Activated gamma-delta T cell treated with anti-CD3 and anti-CD28 coated beads, Interleukin-2, amount 50 U/mL, for 16 hours (primary cell): ENCODE measurements around the gene SNX20.

ENCODE experiments used
- DNase-seq: peaks from one replicate; pipeline ENCODE4 v3.0.0-alpha.2; 2020; ENCODE audit warnings: low read depth

Gene SNX20

DNA sequence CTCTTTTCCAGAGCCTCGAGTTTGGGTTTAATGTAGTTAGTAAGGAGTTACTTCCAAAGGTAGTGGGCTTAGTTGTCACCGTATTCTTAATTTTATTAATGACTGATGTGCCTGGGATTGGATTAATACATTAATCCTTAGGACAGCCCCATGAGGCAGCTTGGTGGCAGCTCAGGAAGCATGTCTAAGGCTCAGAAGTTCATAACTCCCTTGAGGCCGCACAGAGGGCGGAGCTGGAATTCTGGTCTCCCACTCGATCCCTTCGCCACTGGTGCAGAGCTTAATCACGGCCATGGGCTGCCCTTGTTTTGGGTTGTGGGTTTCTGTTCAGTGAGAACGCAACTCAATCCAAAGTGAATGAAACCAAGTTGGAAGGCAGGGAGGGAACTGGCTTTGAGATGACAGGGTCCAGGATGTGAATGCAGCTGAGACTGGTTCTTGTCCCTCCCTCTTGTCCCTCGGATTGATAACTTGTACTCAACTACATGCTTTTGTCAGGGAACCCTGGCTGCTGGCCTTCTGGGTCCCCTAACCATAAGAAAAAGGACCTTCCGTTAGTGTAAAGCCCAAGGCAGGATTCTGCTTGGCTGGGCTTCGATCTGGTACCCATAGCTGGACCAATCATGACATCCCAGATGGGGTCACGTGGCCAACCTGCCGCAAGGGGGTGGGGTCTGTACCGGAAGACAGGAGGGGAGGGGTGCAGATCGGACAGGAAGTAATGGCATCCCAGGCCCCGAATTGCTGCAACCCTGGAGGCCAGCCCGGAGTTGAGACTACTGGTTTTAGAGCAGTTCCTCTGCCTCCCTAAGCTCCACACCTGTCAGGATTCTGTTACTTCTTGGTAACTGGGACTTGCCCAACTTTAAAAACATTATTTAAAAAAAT, 45.4 kb downstream of the SNX20 start:
- no peak for DNase-seq

DNA sequence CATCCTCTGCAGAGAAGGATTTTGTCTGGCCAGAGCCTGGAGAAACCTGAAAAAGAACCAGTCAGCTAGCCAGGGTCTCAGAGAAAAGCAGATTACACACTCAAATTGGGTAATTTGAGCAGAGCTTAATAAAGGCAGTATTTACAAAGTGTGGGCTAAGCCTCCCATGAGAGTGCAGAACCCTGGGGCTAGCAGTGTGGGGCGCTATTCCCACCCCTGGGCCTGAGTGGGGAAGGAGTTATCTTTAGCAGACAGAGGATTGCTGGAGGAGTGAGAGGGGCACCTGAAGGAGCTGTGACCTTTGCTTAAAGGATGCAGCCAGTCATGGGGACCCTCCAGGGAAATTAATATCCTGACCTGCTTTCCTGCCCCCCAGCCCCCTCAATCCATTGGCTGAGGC, 46.2 kb downstream of the SNX20 start:
- no peak for DNase-seq

DNA sequence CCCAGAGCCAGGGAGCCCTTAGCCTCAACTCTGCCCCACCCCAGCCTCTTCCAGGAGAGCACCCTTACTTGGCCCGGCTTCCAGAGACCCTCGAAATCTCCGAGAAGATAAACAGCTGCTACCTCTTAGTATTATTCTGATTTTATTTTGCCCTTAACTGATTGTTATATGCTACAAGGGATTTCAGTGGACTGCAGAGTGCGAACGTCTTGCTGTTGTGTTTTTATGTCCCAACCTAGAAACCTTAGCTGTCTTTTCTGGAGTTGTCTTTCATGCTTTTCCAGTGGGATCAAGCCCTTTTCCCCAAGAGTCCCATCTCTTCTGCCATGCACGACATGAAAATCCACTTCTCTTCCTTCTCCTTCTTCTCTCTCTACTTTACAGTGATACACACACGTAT, 47.0 kb downstream of the SNX20 start:
- no peak for DNase-seq

DNA sequence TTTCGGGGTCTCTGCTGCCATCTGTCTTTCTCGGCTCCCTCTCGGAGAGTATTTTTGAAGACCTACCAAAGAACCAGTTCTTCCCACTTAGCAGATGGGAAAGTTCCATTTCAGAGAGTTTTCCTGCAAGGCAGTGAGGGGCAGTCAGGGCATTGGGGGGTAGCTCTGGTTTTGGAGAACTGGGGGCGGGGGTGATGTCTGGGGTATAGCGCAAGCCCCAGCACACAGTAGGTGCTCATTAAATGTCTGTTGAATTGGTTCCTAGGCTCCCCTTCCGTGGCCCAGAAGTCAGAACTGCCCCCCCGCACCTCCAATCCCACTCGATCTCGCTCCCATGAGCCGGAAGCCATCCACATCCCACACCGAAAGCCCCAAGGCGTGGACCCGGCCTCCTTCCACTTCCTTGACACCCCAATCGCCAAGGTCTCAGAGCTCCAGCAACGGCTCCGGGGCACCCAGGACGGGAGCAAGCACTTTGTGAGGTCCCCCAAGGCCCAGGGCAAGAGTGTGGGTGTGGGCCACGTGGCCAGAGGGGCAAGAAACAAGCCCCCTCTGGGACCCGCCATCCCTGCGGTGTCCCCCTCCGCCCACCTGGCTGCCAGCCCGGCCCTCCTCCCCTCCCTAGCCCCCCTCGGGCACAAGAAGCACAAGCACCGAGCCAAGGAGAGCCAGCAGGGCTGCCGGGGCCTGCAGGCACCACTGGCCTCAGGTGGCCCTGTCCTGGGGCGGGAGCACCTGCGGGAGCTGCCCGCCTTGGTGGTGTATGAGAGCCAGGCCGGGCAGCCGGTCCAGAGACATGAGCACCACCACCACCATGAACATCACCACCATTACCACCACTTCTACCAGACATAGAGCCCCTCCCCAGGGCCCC, 47.9 kb downstream of the SNX20 start:
- DNase-seq = no peak

DNA sequence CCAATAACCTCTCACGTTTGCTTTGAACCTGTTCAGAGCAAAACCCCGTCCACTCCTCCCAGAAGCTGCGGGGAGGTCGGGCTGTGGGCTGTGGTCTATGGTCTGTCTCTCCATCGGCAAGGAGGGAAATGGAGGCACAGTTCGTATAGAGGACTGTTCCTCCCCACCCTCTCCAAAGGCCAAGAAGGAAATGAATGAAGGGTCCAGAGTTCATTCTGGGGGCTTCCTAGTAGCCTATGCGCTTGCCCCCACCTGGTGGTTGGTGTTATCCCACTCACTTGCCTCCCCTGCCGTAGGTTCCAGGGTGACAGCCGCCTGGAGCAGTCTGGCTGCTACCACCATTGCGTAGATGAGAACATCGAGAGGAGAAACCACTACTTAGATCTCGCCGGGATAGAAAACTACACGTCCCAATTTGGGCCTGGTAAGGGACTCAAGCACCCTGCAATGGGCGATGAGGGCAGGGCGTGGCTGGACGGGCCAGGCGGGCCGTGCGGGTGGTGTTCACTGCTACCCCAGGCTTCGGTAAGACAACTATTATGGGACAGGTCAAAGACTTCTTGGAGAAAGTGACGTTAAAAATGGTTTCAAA, 49.0 kb downstream of the SNX20 start:
- no peak for DNase-seq

DNA sequence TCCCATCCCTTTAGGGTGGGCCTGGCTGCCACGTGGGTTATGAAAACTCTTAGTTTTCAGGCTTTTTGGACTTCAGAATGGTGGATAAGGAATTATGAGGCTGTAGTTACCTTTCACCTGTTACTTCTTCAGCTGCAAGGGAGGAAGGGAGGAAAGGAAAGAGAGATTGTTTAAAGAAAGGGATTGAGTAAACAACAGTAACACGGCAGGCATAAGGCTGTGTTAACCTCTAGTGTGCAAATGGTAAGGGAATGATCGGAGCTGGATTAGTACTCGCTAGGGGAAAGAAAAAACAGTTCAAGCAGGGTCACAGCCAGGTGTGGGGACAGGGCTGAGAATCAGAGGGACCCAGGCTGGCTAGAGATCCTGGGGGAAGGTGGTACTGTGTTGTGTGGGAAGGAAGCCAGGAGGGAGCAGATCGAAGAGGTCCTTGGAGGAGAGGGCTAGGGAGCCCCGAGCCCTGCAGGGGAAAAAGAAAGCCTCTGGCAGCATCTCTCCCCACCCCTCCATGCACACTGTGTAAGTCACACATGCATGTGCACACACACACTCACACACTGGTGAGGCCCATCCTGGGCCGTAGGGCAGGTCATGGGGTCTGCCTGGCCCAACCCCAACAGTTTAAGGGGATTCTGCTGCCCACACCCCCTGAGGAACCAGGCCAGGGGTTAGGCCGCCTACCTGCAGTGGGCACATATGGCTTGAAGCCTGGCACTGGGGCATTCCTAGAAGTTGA, 49.7 kb downstream of the SNX20 start:
- DNase-seq = no peak

DNA sequence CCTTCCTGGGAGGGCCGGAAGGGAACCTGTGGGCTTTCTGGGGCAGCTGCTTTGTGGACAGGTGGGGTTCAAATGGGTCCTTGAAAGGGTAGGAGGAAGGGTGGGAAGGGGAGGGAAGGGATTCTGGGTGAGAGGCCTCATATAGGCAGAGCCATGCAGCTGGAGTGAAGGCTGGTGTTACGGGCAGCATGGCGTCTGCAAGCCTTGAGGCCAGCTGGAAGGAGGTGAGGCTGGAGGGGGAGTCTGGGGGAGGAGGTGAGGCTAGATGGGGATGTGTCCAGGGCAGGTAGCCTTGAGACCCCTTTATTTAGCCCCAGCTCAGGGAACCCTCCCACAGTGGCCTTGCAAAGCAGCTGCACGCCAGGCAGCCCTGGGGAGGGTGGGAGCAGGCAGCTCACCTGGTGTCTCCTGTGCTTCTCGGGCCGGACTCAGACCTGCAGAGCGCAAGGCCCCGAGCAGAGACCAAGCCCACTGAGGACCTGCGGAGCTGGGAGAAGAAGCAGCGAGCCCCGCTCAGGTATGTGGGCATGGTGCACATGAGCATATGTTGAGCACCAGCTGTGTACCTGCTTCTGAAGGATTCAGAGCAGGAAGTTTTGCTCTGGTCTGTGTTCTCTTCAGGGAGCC, 50.6 kb downstream of the SNX20 start:
- no peak for DNase-seq

DNA sequence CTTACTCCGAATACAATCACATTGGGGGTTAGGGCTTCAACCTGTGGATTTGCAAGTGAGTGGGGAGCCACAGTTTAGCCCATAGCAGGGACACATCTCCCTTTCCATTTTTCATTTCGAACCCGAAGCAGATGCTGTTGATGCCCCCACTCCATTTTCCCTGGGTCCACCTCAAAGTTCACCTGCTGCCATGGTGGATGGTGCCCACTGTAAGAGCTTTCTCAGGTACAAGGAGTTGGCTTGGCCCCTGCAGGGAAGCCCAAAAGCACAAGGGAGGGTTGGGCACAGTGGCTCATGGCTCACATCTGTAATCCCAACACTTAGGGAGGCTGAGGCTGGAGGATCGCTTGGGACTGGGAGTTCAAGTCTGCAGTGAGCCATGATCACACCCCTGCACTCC, 51.8 kb downstream of the SNX20 start:
- DNase-seq = no peak

DNA sequence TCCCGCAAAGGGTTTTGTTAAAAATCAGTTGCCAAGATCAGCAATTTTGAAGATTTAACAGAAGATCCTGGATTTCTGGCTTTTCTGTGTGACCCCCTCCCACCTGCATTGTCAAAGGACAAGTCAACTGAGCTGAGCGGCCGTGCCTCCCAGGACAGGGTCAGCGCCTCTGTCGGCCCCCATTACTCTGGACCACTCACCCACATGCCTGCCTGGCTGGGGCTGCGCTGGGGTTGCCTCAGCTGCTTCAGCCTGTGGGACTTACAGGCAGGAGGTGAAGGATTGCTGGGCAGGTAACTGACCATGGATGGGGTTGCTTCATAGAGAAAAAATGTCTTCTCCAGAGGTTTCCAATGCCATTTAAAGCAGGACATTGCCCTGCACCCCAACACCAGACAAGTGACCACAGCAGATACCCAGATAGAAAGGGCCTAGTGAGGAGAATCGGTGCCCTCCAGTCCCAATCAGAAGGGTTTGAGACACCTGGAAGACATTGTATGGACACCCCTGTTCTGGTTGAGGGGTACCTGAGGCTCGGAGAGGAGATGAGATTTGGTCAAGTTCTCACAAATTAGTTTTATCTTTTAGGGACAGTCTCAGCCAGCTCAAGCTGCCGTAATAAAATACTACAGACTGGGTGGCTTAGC, 52.8 kb downstream of the SNX20 start:
- DNase-seq = no peak

DNA sequence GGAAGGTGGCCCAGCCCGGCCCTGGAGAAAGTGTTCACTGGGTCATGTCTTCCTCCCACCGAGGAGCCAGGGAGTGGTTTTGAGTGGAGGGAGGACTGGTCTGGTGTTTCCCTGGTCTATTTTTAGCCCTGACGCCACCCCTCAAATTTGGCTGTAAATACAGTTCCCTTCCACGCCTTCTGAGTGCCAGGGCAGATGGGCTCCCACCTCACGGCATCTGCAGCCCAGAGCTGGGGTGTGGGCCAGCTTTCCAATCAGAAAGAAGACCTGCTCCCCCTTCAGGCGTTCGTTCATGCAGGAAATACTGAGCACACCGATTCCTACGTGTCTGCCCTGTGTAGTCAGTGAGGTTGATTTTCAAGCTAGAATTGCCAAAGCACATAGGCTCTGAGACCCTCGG, 53.7 kb downstream of the SNX20 start:
- no peak for DNase-seq

DNA sequence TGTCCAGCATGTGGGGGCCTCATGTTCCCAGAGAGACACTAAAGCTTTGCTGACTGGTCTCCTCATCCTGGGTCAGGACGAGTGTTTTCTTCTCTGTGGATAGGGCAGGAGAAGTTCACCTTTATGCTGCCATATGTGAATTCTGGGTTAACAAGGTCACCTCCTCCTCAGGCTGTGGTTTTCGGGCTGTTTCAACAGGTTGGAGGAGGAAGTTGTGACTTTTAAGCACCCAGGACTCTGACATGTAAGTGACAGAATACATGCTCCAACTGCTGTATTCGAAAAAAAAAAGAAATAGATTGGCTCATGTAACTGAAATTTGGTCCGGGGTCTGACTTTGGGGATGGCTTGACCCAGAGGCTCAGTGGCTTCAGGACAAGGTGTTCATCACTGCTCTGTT, 54.2 kb downstream of the SNX20 start:
- no peak for DNase-seq

DNA sequence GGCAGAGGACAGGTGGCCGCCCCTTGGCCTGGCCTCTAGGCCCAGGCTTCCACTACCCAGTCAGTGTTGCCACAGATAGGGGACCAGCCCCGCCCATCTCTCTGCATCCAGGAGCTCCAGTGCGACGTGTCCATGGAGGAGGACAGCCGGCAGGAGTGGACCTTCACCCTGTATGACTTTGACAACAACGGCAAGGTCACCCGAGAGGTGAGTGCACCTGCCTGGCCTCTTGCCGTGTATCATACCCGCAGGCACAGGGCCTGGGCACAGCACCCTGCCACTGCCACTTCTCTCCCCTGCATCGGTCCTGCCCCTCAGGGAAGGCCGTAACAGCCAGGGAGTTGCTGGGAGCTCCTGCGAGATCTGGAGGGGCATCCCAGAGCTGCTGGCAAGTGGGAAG, 55.7 kb downstream of the SNX20 start:
- no peak for DNase-seq

DNA sequence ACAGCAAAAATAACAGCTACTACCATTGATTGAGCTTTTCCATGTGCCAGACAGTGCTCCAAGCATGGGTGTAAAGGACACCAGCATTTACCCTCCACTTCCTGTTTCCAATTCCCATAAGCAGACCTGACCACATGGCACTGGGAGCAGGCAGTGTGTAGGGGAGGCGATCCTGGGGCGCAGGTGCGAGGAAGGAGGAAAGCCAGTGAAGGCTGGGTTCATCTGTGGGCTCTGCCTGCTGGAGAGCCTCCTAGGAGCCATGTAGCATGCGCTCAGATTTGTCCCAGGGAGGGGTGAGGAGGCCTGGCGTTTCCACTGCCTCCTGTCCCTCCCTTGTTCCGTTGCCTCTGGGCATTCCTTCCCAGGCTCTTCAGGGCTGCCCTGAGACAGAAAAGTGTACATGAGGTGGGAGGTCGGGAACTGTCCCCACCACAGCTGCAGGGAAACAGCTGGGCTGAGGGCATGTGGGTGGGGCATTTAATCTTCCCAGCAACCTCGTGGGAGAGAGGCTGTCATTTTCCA, 56.6 kb downstream of the SNX20 start:
- DNase-seq = no peak

DNA sequence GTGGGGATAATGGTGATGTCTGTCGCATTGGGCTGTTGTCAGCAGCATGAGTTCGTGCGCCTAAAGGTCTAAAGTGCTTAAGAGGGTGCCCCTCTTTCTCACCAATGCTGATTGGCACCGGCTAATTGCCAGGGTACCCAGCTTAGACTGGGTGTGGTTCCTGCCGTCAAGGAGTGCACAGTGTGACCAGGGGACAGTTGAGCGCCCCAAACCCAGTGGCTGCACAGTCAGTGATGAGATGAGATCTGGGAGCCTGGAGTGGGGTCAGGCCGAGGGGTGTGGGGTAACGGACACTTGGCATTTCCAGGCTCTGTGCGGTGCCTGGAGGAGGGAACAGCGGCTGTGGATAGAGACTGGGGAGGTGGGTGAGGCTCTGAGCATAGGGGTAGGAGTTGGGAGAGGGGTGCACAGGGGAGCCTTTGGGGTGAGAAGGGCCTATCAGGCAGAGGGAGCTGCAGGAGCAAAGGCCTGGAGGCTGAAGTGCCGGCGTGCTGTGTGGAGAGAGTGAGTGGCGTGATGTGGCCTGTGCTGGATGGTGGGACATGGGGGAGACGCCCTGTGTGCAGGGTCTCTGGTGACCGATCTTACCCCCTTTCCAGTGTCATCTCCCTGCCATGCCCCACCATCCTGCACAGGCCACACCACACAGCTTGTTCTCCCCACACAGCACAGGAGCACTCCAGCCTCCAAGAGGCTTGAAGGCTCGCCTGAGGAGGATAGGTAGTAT, 58.3 kb downstream of the SNX20 start:
- no peak for DNase-seq

DNA sequence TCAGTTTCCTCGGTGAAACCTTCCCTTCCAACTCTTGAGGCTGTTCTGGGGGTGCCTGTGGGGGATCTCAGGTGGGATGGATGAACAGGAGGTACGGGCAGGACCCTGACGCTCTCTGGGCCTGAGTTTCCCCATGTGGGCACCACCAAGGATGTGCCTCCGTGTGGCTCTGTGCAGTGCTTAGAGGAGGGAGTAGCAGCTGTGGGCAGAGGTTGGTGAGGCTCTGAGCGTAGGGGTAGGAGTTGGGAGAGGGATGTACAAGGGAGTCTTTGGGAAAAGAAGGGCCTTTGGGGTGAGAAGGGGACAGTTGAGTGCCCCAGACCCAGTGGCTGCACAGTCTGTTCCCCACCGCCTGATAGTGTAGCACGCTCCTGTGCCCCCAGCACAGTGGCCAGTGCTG, 59.1 kb downstream of the SNX20 start:
- DNase-seq = no peak
